GM18868 (cell line): ENCODE measurements around the gene LPAR1.
"Not testable (repeated sequence)": the region's sequence is repeated elsewhere in the genome, so short reads cannot be mapped to it uniquely, and the experiment has no call there.

Source experiments
- ATAC-seq: cut with Tn5 transposase; IDR thresholded peaks from one replicate; pipeline ENCODE4 v1.9.1; 2021; ENCODE audit warnings: mild to moderate bottlenecking, moderate library complexity; ENCODE audit not compliant: unreplicated experiment

Gene LPAR1

DNA sequence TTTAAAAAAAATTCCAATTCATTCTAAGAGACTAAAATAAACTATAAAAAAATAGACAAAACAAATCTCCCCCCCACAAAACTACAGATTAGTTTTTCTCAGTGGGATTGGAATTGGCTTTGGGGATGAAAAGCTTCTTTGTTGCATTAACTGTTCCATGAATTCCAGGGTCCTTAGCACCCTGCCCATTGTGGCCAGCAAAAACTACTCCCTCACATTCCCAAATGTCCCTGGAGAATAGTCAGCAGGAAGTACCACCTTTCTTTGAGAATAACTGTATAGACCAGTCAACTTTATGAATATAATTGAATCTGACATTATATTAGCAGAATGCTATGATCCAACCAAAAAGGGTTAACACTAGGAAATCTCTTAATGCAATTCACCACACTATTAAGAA, 147.9 kb downstream of the LPAR1 start:
- ATAC-seq: no peak

DNA sequence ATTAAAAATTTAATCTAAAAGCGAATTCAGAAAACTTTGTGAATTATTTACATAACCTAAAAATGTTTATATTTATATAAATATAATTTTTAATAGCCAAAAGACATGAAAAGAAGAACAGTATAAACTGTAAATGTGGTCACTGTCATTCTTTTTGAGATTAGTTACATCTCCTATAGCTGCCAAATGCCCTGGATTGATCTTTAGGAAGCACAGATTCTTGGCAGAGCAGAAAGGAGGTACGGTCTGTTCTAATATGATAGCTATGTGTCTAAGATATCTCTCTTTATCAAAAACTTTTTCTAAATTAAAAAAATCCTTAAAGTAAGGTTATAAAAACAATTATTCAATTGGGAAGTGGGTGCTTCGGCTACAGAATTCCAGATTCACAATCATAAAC, 151.0 kb downstream of the LPAR1 start:
- no peak for ATAC-seq

DNA sequence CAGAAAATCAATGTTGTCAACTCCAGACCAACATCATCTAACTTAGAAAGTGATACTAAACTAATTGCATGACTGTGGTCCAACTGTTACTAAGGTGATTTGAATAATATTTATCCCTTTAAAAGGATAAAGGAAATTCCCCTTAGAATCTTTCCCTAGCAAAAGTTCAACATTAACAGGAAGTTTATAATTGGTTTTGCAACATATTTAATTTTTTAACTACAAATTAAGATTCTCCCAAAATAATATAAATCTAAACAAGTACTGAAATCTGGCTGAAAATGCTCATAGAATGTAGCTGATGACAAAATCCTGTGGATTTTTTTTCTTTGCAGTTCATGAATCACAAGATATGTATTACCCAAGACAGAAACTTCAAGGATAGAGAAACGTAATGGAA, 151.4 kb downstream of the LPAR1 start:
- no peak for ATAC-seq

DNA sequence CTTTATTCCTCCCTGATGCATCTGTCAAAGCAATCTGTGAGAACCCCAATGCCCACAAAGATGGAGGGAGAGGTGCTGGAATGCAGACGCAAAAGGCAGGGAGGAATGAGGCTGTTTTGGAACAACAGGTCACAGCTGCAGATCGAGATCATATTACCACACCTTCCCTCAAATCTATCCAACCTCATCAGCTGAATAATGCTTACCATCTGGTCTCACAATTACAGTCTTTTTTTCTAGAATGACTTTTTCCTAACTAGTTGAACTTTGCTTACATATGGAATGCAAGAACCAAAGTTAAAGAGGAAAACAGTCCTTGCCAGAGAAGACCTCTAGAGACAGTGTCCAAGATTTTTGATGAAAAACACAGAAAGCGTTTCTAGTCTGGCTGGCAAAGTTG, 158.1 kb downstream of the LPAR1 start:
- no peak for ATAC-seq

DNA sequence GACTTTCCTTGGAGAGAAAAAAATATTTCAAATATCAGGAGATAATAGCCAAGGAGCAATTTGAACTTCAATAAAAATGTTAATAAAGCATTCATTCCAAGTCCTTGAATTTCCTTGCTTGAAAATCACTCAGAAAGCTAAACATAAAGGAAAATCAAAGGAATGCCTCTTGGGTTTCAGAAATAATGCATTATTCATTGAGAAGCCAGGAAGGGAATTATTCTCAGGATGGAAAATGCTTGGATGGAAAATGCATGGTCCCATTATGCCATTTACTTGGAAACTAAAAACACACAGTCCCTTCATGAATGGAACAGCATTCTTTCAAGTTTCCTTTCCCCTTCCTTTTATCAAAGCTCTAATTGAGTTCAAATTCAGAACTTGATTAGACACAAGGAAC, 160.9 kb downstream of the LPAR1 start:
- ATAC-seq: no peak

DNA sequence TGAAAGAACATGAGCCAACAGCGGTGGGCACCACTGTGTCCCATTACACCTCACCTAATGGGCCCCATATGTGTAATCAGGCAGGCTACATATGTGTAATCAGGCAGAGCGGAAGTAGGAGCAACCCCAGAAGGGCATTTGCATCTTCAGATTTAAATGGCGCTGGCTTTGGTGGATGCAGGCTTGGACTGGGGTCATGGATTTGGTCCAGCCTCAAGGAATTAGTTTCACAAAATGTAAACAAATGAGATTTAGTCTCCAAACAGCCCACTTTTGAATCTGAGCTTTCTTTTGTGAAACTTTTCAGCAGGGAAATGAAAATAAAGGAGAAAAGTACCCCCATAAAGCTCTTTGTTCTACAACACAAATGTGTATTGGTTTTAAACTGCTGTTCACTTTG, 161.3 kb downstream of the LPAR1 start:
- no peak for ATAC-seq

DNA sequence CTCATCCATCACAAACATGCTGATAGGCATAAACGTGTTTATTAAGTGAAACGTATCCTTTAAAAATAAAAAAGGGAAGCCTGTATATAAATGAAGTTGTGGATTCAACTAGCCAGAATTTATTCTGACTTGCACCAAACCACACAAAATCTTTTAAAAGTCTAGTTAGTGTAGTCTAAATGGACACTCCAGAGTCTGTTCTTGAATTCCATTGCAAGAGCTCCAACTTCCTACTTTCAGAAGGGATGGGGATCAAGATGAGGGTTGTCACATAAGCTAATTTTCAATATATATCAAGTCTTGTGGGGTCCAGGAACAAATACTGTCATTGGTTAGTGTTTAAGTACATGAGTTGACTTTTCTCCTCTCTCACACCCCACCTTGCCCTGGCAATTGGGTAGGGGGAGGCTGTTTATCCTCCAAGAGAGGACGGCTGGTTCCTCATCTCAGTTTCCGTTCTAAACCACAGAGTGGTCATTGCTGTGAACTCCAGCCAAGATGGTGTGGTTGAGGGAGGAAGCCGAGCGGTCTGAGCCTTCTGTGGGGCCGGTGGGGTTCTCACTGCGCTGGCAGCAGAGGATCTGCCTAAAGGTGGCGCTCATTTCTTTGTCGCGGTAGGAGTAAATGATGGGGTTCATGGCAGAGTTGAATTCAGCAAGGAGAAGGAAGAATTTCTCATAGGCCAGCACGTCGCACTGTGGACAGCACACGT, 163.2 kb downstream of the LPAR1 start:
- ATAC-seq: peak; percentile 73

DNA sequence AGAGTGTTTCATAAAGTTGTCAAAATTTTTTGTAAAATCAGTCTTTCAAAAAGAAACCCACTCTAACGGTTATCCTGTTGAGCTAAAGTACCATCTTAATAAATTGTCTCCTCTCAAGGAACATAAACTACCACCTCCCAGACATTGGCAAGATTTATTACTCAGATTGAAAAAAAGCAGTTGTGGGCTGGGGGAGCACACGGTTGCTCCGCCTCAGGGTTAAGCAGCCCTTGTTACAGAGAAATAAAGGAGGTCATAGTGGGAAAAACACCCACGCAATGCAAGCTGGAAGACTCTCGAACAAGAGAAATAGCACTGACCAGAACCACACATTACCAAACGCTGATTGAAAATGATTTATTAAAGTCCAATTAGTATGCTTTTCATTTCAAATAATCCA, 165.3 kb downstream of the LPAR1 start:
- no peak for ATAC-seq

DNA sequence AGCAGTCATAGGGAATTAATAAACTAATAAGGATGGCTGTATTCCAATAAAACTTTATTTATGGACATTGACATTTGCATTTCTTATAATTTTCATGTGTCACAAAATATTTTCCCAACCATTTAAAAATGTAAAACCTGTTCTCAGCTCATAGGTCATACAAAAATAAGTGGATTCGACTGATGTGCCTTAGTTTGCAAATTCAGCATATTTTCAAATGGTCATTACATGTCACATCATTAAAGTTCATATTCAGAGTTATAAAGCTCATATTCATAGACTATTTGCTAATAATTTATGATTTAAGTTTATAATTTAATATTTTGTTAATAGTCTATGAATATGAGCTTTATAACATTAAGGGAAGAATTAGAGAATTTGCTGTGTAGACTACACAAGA, 166.5 kb downstream of the LPAR1 start:
- ATAC-seq: no peak

DNA sequence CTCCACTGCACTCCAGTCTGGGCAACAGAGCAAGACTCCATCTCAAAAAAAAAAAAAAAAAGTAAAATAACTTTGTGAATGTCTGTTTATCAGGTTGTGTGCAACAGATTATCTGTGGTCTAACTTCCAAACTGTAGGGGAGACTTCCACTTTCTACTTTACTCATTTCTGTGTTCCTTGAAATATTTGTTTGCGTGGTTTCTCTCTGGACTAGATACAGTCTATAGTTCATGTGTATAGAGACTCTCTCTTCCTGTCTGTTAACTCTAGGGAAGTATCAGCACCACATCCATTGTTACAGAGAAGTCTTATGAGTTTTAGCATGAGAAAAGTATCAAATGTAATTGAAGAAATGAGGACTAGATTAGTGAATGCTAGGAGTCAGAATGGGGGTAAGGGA, 168.3 kb downstream of the LPAR1 start:
- no peak for ATAC-seq

DNA sequence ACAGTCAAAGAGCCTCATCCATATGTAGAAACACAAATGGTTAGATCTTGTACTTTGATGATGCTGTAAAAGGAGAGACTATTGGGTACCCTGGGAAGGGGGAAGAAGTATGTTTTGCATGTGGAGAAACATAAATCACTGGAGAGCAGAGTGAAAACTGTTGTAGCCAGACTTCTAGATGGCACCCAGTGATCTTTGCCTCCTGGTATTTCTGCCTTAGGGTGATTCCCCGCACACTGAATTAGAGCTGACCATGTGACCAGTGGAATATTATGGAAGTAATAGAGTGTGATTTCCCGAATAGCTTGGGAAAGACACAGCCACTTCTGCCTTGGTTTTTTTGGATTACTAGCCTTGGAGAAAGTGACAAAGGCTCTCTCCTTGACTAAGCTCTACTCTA, 174.3 kb downstream of the LPAR1 start:
- no peak for ATAC-seq

DNA sequence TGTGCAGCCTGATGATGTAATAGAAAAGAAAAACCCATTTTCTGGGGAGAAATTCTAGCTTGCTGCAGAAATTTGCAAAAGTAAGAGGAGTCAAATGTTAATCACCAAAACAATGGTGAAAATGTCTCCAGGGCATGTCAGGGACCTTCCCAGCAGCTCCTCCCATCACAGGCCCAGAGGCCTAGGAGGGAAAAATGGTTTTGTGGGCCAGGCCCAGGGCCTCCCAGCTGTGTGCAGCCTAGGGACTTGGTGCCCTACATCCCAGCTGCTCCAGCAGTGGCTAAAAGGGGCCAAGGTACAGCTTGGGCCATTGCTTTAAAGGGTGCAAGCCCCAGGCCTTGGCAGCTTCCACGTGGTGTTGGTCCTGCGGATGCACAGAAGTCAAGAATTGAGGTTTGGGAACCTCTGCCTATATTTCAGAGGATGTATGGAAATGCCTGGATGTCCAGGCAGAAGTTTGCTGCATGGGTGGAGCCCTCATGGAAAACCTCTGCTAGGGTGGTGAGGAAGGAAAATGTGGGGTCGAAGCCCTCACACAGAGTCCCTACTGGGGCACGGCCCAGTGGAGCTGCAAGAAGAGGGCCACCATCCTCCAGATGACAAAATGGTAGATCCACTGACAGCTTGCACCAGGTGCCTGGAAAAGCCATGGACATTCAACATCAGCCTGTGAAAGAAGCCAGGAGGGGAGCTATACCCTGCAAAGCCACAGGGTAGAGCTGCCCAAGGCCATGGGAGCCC, 176.7 kb downstream of the LPAR1 start:
- ATAC-seq: not testable (repeated sequence)

DNA sequence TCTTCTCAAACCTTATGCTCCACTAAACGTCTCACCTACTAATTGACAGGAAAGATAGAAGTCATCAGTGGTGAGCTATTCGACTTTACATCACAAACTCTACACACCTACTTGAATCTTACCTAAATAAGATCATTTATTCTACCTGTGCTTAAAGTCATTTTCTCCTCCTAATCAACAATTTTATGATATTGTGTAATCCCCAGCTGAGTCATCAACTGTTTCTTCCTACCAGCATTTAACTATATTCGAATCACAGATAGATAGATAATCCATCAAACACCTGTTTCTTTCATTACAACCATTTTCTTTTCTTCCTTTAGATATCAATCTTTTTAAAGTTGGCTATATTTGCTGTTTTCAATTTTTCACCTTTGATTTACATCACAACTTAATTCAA, 181.5 kb downstream of the LPAR1 start:
- ATAC-seq: no peak

DNA sequence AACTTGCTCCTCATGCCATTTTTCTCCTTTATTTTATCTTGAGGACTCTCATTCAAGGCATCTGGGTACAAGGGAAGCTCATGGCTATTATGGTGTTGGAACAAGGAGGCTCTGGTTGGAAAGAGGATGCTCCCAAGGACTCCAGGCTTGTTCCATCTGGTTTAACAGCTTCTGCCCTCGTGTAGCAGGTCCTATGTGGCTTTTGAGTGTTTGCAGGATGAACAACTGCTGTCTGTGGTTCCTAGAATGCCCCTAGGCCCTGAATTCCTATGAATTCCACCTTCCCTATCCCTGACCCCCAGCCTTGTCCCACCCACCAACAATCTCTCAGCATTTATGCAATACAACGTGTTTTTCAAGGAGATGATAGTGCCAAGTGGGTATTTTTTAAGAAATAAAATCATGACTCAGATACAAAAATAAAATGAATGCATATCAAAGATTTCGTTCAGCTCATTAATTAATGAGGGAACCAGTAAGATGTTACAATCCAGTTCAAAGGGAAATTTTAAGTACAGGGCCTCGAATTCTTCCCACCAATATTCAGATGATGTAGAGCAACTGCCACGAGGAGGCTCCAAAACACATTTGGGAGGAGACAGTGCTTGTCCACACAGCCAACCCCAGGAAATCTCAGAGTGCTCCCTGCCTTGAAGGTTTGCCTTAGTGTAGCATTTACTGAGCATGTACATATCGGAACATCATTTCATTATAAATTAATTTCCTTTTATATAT, 187.7 kb downstream of the LPAR1 start:
- no peak for ATAC-seq

DNA sequence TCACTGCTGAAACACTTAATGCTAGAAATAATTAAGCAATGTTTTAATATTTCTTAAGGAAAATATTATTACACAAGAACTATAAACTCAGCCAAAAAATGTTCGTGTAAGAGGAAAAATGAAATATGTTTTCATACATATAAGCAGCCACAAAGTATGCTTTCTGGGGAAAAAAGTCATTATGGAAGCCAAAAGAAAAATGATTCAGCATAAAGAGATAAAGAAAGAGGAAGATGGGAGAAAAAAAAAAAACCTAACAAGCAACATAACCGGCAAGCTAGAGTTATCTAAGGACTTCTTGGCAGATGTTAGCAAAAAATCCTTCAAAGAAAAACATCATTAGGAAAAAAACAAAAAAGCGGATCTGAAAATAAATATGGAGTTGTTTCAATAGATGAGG, 190.6 kb downstream of the LPAR1 start:
- no peak for ATAC-seq

DNA sequence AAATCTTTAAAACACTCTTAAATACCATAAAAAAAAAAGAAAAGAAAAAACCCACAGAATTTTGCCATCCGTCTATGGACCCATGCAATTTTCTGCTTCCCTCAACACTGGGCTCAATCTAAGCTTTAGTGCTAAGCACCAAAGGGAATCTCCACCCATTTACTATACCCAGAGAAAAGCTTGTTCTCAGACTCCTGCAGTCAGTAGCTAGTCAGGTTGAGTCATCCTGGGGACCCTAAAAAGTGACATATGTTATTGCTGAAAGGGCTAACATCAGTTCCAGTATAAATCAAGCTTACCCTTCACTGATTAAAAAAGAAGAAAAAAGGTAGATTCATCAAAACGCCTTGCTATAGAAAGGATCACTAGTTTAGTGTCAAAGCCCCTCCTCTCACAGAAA, 192.1 kb downstream of the LPAR1 start:
- no peak for ATAC-seq

DNA sequence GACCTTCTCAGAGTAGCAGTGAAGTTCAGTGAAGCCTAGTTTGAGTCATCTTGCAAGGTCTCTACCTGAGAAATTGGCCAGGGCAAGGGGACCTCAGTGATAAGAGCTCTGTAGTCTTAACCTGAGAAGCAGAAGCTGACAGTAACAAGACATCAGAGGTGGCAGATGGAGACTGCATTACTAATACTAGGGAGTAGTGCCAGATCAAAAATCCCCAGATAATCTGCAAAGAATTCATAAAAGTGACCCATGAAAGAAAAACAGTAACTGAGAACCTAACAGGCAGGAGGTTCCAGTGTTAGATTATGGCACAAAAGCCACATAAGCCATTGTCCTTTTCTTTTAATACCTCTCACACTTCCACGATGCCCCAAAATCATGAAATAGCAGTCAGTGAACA, 194.1 kb downstream of the LPAR1 start:
- ATAC-seq: no peak

DNA sequence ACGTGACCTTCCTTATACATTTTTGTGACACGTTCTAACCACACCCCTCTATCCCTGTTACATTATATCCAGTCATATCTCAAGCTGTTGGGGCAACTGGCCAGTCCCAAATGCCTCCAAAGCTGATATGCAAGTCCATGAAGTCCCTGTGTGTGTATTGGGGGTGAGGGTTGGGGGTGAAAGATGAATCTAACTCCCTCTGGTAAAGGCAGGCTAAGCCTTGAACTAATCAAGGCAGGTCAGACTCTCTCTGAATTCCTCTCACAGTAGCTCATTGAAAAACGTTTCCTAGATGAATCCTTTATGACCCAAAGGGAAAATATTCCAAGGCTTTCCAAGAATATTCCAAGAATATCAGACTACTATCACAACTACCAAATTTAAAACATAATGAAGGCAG, 195.3 kb downstream of the LPAR1 start:
- no peak for ATAC-seq

DNA sequence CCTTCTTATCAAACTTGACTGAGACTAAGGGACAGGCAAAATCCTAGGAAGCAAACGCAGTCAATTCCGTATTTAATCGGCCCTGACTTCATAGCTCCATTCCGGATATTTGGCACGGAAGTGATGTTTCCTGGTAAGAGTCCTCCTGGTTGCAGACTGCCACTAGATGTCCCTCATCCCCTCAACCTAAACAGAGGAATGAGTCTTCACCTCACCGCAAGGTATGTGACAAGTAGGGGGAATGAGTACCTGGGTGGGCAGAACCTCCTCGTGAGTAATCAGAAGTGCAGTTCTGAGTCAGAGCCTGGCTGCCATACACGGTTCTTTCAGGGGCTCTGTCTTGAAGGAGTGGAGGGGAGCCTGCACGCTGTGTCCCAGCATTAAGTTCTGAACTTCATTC, 196.1 kb downstream of the LPAR1 start:
- no peak for ATAC-seq

DNA sequence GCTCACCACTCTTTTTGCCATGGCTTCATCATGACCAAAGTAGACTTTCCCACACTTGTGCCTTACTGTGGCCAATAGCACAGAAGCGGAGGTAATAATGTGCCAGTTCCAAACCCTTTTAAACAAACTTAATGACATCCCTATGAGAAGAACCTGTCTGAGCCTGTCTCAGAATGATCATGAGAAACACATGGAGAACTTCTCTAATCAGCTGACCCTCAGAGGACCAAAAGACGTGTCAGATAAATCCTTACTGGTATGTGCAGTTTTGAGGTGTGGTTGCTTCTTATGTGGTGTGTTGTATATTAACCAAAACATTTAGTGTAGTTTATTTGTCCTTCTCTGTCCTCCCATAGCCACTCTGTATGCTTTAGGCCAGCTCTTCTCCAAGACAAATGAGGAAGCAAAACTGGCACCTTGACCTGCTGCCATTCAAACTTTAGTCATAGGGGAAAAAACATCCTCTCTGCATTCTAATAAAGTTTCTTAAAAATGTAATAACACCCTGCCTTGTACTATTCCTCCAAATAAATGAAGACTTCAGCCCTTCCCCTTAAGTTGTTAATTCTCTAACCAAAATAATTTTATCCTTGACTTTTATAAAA, 200.8 kb downstream of the LPAR1 start:
- ATAC-seq: peak; percentile 69

DNA sequence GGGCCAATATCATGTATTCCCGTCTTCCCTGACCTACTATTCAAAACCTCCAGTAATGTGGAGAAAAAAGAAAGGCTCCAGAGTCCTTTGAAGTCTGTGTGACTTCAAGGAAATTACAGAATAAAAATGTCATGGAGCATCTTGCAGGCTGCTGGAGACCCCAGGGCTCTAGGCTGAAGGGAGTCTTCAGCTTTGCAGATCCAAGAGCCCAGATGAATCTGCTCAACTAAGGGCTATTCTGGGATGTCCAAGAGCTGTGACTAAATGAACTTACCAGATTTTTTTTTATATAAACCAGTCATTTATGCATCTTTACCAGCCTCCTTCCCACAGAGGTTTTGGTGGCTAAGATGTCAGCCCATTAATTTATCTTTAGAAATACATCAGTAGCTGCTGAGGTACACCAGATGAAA, 202.4 kb downstream of the LPAR1 start:
- ATAC-seq: no peak

DNA sequence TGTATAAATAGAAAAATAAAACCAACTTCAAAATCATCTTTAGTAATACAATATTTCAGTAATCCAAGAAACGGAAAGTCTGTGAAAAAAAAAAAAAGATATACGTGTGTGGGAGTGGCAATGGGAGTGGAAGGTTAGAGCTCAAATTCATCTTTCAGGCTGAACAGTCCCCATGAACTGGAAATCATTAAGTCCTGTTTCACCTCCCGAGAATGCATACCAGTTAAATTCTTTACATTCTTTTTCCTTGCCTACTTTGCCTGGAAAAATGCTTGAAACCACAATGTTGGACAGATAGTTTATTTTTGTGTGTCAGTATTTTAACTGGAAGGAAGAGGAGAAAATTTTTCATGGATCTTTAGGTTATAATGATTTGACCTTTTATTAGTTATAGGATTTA, 202.9 kb downstream of the LPAR1 start:
- no peak for ATAC-seq
